Esophagus squamous epithelium (tissue), 4 donors: ENCODE data around the gene LRRC59.

ENCODE experiments used
- POLR2A ChIP-seq, 4 donors: fragments of 450-650 bp; IDR thresholded peaks; one replicate each; pipeline ENCODE4 v1.6.1; 2017; ENCODE audit warnings: antibody characterized with exemption in 4 of 4, mild to moderate bottlenecking in 4 of 4, moderate library complexity in 3 of 4
- TF ChIP-seq, protein P1 (sequence below), 6 experiments: fragments of 450-650 bp in 4 of 6; fragments of 200-600 bp in 2 of 6; sonication (generic) in 2 of 6; IDR thresholded peaks; one replicate each; pipeline ENCODE4 v1.5.1; 2016 to 2019; ENCODE audit warnings: antibody characterized with exemption in 6 of 6, mild to moderate bottlenecking in 4 of 6, moderate library complexity in 4 of 6

GRCh38 chr17:50397111-50397918 is at the start of gene LRRC59:
- TF ChIP-seq, protein P1, sequence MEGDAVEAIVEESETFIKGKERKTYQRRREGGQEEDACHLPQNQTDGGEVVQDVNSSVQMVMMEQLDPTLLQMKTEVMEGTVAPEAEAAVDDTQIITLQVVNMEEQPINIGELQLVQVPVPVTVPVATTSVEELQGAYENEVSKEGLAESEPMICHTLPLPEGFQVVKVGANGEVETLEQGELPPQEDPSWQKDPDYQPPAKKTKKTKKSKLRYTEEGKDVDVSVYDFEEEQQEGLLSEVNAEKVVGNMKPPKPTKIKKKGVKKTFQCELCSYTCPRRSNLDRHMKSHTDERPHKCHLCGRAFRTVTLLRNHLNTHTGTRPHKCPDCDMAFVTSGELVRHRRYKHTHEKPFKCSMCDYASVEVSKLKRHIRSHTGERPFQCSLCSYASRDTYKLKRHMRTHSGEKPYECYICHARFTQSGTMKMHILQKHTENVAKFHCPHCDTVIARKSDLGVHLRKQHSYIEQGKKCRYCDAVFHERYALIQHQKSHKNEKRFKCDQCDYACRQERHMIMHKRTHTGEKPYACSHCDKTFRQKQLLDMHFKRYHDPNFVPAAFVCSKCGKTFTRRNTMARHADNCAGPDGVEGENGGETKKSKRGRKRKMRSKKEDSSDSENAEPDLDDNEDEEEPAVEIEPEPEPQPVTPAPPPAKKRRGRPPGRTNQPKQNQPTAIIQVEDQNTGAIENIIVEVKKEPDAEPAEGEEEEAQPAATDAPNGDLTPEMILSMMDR (IDR thresholded peaks at IDR 0.05): peak; percentile 88 to 98 (median 96)
- peak in 3 of 4 donors; percentile 47 to 80 (median 72) for TF ChIP-seq POLR2A (IDR thresholded peaks at IDR 0.05)
